Neural crest cell (in vitro differentiated cells): ENCODE measurements around the gene CAMK2N1. TPM values are rescaled to one million over a fixed set of nuclear protein-coding genes. Genes with fewer than 3 reads are reported as not detected.

ENCODE experiments used
- DNase-seq: peaks from one replicate; pipeline ENCODE4 v3.0.0; 2021; ENCODE audit warnings: low read depth, mixed read lengths, low spot score
- H3K27ac Mint-ChIP-seq: one replicate; pipeline ENCODE4 v1.8.0; 2021; ENCODE audit warnings: mild to moderate bottlenecking, mixed read lengths; ENCODE audit not compliant: unreplicated experiment
- H3K27me3 Mint-ChIP-seq: 2 replicates; pipeline ENCODE4 v1.8.0; 2021; ENCODE audit warnings: low read depth, mild to moderate bottlenecking, mixed read lengths
- H3K36me3 Mint-ChIP-seq: 2 replicates; pipeline ENCODE4 v1.8.0; 2021; ENCODE audit warnings: low read depth, mild to moderate bottlenecking, mixed read lengths
- H3K4me1 Mint-ChIP-seq: 2 replicates; pipeline ENCODE4 v1.8.0; 2021; ENCODE audit warnings: mixed read lengths
- H3K4me3 Mint-ChIP-seq: one replicate; pipeline ENCODE4 v1.8.0; 2021; ENCODE audit warnings: mild to moderate bottlenecking, mixed read lengths
- H3K9me3 Mint-ChIP-seq: 2 replicates; pipeline ENCODE4 v1.8.0; 2021; ENCODE audit warnings: mixed read lengths
- CTCF ChIP-seq: fragments of 200-600 bp; sonication (generic); conservative IDR thresholded peaks from 2 replicates; pipeline ENCODE4 v1.5.0; 2021; ENCODE audit warnings: antibody characterized with exemption, mild to moderate bottlenecking
- total RNA-seq: library from RNA; stranded (reverse); gene quantifications from 2 replicates; pipeline ENCODE4 v1.2.1, GENCODE V29; 2021

The CAMK2N1 gene
- total RNA-seq, 1 donor from 2014 or later: 31.4 TPM

- Mint-ChIP-seq H3K36me3 (no peaks in the 10 kb centered on the region), H3K4me1 (no peaks in the 10 kb centered on the region), H3K27me3 (peaks cover 27% of the 10 kb centered on the region), H3K4me3 (no peak overlapping the region), H3K9me3 (peaks cover 6% of the 10 kb centered on the region), H3K27ac (no peak overlapping the region)
- no peak for TF ChIP-seq CTCF
- no peak for DNase-seq
Measured at GRCh38 chr1:20462397-20462796, 23.6 kb downstream of the CAMK2N1 start.

- no peaks in the 10 kb centered on the region for H3K4me1 Mint-ChIP-seq
- peaks cover 6% of the 10 kb centered on the region for H3K9me3 Mint-ChIP-seq
- TF ChIP-seq CTCF: no peak
- no peaks in the 10 kb centered on the region for H3K36me3 Mint-ChIP-seq
- DNase-seq: no peak
- no peak overlapping the region for H3K27ac Mint-ChIP-seq
- H3K27me3 Mint-ChIP-seq: peaks cover 24% of the 10 kb centered on the region
- no peak overlapping the region for H3K4me3 Mint-ChIP-seq
Measured at GRCh38 chr1:20458717-20459116, 27.3 kb downstream of the CAMK2N1 start.

- Mint-ChIP-seq H3K27me3 (peaks cover 25% of the 10 kb centered on the region), H3K4me3 (no peak overlapping the region), H3K36me3 (no peaks in the 10 kb centered on the region), H3K4me1 (peaks cover 5% of the 10 kb centered on the region), H3K9me3 (no peaks in the 10 kb centered on the region), H3K27ac (no peak overlapping the region)
- no peak for DNase-seq
- no peak for TF ChIP-seq CTCF
Measured at GRCh38 chr1:20454004-20454403, 32.0 kb downstream of the CAMK2N1 start.

- Mint-ChIP-seq H3K27me3 (peaks cover 36% of the 10 kb centered on the region), H3K4me1 (peaks cover 28% of the 10 kb centered on the region), H3K4me3 (no peak overlapping the region), H3K27ac (no peak overlapping the region), H3K9me3 (no peaks in the 10 kb centered on the region), H3K36me3 (no peaks in the 10 kb centered on the region)
- no peak for DNase-seq
- TF ChIP-seq CTCF: no peak
Measured at GRCh38 chr1:20449735-20450311, 36.2 kb downstream of the CAMK2N1 start.

- Mint-ChIP-seq H3K9me3 (no peaks in the 10 kb centered on the region), H3K4me1 (peaks cover 33% of the 10 kb centered on the region), H3K36me3 (no peaks in the 10 kb centered on the region), H3K27ac (peak overlapping the region; percentile 70), H3K4me3 (no peak overlapping the region), H3K27me3 (peaks cover 36% of the 10 kb centered on the region)
- no peak for TF ChIP-seq CTCF
- DNase-seq: peak; percentile 24
Measured at GRCh38 chr1:20448671-20449071, 37.3 kb downstream of the CAMK2N1 start.
